ENCODE results near the gene ERGIC3. TPM values are rescaled to one million over a fixed set of nuclear protein-coding genes. Genes with fewer than 3 reads are reported as not detected.

Gene ERGIC3
- total and polyA plus RNA-seq, 10 of the 15 experiments (the other 5 are each of a cell fraction or from before 2014, with no cell fraction given): 90.4 to 210 (median 139) TPM

GRCh38 chr20:35515341-35515740, 26.5 kb upstream of the ERGIC3 start:
- SMC1A ChIA-PET (ENCODE audit: uncharacterized antibody, unreplicated experiment): interaction anchor here (0.6 to 1.9 kb wide), 2 partner anchors 13 to 17 kb away, joined by 3 to 4 read pairs; no protein-coding TSS in a partner anchor
- H4K20me1 ChIP-seq (ENCODE audit: control insufficient read depth, insufficient read depth): no peaks in the 10 kb centered on the region
- POLR2A ChIA-PET: no interaction called here
- H3K4me3 ChIP-seq: no peak overlapping the region
- in situ Hi-C loops (cut with MboI) (no loop called here), intact Hi-C loops (cut with micrococcal nuclease; ENCODE audit: unreplicated experiment) (no loop called here)
- H3K27ac ChIP-seq (ENCODE audit: control insufficient read depth, insufficient read depth): no peak overlapping the region
- no TSS peak for BruUV-seq (replicated peaks)
- H3K79me2 ChIP-seq (ENCODE audit: control insufficient read depth, insufficient read depth, low read length): no peaks in the 10 kb centered on the region
- H2AFZ ChIP-seq (ENCODE audit: control insufficient read depth, low read depth, low read length): no peak overlapping the region
- H3K9ac ChIP-seq (ENCODE audit: control insufficient read depth, insufficient read depth, low read length): no peak overlapping the region
- H3K4me1 ChIP-seq (ENCODE audit: control insufficient read depth, insufficient read depth, low read length): no peaks in the 10 kb centered on the region
- DNase-seq (ENCODE audit: low read depth, low spot score) (no peak), FAIRE-seq (no peak), ATAC-seq (no peak)
- RAD21 ChIA-PET (ENCODE audit: unreplicated experiment): no interaction called here
- no peaks in the 10 kb centered on the region for H3K9me3 ChIP-seq (replicated peaks; ENCODE audit: control insufficient read depth, insufficient read depth, low read length)
- no peak overlapping the region for H3K4me2 ChIP-seq (ENCODE audit: control insufficient read depth, insufficient read depth)
- no peak for TF ChIP-seq CHD1 (IDR thresholded peaks at IDR 0.05; ENCODE audit: low read depth, low read length)
- no peak for TF ChIP-seq EED (IDR thresholded peaks at IDR 0.05; ENCODE audit: low read depth)
- no peak for TF ChIP-seq SP1 (IDR thresholded peaks at IDR 0.05; ENCODE audit: low read depth, low read length)
- TF ChIP-seq KDM1A (IDR thresholded peaks at IDR 0.05; ENCODE audit: borderline replicate concordance): no peak
- no peak for TF ChIP-seq MEF2A (IDR thresholded peaks at IDR 0.05; ENCODE audit: insufficient read depth, low read depth, low read length)
- no peak for TF ChIP-seq CREB1 (IDR thresholded peaks at IDR 0.05; ENCODE audit: low read depth)
- no peak for TF ChIP-seq ASH2L (IDR thresholded peaks at IDR 0.05; ENCODE audit: borderline replicate concordance, low read depth)
- no peak for TF ChIP-seq MTA2 (IDR thresholded peaks at IDR 0.05; ENCODE audit: low read depth)
- no peak for TF ChIP-seq KLF5 (IDR thresholded peaks at IDR 0.05; ENCODE audit: partially characterized antibody)
- TF ChIP-seq, protein P1, sequence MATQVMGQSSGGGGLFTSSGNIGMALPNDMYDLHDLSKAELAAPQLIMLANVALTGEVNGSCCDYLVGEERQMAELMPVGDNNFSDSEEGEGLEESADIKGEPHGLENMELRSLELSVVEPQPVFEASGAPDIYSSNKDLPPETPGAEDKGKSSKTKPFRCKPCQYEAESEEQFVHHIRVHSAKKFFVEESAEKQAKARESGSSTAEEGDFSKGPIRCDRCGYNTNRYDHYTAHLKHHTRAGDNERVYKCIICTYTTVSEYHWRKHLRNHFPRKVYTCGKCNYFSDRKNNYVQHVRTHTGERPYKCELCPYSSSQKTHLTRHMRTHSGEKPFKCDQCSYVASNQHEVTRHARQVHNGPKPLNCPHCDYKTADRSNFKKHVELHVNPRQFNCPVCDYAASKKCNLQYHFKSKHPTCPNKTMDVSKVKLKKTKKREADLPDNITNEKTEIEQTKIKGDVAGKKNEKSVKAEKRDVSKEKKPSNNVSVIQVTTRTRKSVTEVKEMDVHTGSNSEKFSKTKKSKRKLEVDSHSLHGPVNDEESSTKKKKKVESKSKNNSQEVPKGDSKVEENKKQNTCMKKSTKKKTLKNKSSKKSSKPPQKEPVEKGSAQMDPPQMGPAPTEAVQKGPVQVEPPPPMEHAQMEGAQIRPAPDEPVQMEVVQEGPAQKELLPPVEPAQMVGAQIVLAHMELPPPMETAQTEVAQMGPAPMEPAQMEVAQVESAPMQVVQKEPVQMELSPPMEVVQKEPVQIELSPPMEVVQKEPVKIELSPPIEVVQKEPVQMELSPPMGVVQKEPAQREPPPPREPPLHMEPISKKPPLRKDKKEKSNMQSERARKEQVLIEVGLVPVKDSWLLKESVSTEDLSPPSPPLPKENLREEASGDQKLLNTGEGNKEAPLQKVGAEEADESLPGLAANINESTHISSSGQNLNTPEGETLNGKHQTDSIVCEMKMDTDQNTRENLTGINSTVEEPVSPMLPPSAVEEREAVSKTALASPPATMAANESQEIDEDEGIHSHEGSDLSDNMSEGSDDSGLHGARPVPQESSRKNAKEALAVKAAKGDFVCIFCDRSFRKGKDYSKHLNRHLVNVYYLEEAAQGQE (IDR thresholded peaks at IDR 0.05; ENCODE audit: low read depth, low read length): no peak
- no peak for TF ChIP-seq ATF7 (IDR thresholded peaks at IDR 0.05; ENCODE audit: low read depth)
- TF ChIP-seq, protein P2, sequence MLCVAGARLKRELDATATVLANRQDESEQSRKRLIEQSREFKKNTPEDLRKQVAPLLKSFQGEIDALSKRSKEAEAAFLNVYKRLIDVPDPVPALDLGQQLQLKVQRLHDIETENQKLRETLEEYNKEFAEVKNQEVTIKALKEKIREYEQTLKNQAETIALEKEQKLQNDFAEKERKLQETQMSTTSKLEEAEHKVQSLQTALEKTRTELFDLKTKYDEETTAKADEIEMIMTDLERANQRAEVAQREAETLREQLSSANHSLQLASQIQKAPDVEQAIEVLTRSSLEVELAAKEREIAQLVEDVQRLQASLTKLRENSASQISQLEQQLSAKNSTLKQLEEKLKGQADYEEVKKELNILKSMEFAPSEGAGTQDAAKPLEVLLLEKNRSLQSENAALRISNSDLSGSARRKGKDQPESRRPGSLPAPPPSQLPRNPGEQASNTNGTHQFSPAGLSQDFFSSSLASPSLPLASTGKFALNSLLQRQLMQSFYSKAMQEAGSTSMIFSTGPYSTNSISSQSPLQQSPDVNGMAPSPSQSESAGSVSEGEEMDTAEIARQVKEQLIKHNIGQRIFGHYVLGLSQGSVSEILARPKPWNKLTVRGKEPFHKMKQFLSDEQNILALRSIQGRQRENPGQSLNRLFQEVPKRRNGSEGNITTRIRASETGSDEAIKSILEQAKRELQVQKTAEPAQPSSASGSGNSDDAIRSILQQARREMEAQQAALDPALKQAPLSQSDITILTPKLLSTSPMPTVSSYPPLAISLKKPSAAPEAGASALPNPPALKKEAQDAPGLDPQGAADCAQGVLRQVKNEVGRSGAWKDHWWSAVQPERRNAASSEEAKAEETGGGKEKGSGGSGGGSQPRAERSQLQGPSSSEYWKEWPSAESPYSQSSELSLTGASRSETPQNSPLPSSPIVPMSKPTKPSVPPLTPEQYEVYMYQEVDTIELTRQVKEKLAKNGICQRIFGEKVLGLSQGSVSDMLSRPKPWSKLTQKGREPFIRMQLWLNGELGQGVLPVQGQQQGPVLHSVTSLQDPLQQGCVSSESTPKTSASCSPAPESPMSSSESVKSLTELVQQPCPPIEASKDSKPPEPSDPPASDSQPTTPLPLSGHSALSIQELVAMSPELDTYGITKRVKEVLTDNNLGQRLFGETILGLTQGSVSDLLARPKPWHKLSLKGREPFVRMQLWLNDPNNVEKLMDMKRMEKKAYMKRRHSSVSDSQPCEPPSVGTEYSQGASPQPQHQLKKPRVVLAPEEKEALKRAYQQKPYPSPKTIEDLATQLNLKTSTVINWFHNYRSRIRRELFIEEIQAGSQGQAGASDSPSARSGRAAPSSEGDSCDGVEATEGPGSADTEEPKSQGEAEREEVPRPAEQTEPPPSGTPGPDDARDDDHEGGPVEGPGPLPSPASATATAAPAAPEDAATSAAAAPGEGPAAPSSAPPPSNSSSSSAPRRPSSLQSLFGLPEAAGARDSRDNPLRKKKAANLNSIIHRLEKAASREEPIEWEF (IDR thresholded peaks at IDR 0.05; ENCODE audit: insufficient replicate concordance, low read depth, low read length): no peak
- no peak for TF ChIP-seq CHD2 (IDR thresholded peaks at IDR 0.05; ENCODE audit: borderline replicate concordance, low read depth, low read length)
- peaks cover 10 to 12% of the 10 kb centered on the region in 2 experiments for H3K36me3 ChIP-seq (ENCODE audit: control insufficient read depth in 2 of 2, insufficient read depth in 2 of 2, low read length in 1 of 2)
- CTCF ChIA-PET: no interaction called here
- 85% methylated on average over 4 of the region's 4 CpGs for WGBS (ENCODE audit: insufficient coverage, insufficient replicate concordance, low lambda C conversion rate, missing lambda C conversion rate)
- H3K27me3 ChIP-seq (replicated peaks in 1 of 2; ENCODE audit: control insufficient read depth in 2 of 2, insufficient read depth in 2 of 2, low read length in 1 of 2): no peaks in the 10 kb centered on the region

Measured in GM12878 (cell line).